ENCODE measurements around the gene TBC1D4.
"Not testable (repeated sequence)": the region's sequence is repeated elsewhere in the genome, so short reads cannot be mapped to it uniquely, and the experiment has no call there.

The TBC1D4 gene

DNA sequence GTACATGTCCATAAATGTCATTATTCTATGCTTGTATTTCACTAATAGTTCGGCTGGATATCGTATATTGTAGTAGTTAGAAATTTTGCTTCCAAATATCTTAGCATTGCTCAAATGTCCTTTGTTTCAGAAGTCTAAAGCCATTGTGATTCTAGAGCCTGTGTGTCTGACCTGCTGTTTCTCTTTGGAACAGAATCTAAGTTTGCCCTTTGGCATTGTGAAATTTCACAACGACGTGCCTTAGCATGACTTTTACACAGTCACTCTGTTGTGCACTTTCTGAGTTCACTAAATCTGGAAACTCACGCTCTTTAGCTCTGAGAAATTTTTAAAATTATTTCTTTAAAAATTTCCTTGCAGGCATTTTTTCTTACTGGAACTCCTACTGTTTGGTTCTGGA lies 152.2 kb downstream of the TBC1D4 start:
- in situ Hi-C loops (cut with MboI; ENCODE audit: low sequenced_read_pairs), result no loop called here

DNA sequence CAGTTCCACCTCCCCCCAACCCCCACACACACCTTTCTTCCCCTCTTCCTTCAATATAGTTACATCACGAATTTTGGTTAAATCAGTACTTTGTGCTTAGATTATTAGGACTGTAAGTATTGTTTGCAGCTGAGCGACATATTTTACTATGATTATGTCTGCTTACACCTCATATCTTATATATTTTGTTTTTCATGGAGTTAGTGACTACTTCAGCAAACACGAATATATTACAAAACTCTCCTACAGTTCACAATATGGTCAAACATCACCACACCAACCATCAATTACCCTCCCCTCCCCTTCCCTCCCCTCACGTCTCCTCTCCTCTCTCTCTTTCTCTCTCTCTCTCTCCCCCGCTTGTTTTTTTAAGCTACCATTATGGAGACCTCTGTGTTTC lies 152.9 kb downstream of the TBC1D4 start:
- in situ Hi-C loops (cut with MboI; ENCODE audit: low sequenced_read_pairs), result no loop called here

DNA sequence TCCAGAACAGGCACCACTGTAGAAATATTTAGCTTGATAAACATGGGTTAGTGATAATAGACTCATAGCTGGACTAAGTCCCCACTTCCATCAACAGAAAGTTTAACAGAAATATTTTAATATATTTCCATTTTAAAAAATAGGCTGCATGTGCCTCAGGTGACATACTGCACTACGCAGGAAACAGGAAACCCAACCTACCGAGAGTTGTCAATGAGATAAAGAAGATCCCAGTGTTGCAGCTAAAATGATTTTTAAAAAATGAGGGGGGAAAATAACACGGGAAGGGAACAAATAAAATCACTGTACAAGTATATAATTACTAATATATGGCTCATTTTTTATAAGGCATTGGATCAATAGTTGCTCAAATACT lies 154.8 kb downstream of the TBC1D4 start:
- in situ Hi-C loops (cut with MboI; ENCODE audit: low sequenced_read_pairs), result no loop called here

DNA sequence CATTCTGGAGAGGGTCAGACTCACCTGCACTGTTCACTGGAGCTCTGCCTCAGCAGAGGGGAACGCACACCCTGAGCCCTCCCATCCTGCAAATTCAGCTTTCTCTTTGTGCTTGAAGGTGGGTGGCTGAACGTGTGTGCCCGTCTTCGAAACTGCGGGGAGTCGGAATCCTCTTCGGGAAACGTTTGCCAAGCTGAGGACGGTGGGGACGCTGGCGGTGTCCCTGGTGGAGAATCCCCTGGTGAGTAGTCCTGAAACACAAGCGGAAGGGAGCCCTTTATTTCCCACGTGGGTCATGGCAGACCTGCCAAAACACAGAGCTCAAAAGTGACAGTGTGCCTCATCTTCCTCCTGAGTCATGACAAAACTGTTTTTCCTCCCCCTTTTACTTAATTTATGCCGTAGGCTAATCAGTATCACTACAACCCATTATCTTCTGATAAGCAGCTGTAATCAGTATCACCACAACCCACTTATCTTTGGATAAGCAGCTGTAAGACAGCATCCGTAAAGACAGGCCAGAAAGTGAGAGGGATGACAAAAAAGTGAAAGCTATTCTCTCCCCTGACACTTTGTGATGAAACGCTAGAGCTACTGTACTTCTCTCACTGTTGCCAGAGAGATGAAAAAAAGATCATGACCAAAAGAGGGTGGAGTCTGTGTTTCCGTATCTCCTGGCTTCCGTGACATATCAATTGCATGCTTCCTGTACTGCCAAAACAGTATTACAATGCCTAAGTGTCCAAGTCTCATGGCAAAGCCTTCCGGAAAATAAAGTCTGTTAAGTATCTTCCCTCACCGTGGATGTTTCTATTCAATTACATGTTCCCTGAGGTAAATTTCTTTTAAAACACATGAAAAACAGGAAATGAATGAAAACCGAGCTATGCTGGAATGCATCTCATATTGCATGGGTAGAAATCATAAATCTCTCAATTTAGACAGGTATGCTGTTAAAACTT lies 155.5 kb downstream of the TBC1D4 start:
- in situ Hi-C loops (cut with MboI; ENCODE audit: low sequenced_read_pairs), result no loop called here

DNA sequence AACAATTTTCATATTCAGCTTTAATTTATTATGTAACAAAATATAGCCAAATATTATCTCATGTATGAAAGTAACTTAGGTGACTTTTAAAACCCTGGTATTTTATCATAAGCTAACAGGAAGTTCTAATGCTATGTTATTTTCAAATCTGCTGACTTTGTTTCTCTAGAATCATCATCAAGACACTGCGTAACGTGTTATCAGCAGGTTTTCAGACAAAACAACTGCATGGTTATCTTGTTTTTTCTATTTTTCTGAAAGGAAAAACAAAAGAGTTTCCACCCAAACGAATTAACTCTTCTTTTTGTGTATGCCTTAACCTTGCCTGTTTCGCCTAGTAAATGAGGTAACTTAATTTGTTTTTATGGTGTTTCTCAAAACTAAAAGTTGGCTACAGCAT lies 156.3 kb downstream of the TBC1D4 start:
- in situ Hi-C loops (cut with MboI; ENCODE audit: low sequenced_read_pairs), result no loop called here

DNA sequence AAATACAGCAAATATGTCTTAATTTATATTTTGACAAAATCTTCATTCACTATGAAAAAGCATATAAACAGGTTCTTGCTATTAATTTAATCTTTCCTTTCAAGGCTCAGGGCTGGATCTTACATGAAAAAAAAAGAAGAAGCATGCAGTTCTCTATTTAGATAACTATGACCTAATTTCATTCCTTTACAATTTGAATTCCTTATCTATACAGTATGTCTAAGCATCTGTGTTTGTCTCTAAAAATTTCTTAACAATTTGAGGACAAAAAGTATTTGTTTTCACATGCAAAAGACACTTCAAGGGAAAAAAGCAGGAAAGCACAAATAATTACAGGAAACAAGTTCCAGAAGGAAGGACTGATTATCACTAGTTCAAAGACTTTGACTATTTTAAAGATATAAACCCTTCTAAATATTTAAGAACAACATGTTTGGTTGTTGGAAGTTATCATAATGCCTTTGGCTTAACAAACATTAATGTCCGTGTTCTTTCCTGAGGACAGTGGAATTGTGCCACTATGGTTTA lies 157.5 kb downstream of the TBC1D4 start:
- in situ Hi-C loops (cut with MboI; ENCODE audit: low sequenced_read_pairs), result no loop called here

DNA sequence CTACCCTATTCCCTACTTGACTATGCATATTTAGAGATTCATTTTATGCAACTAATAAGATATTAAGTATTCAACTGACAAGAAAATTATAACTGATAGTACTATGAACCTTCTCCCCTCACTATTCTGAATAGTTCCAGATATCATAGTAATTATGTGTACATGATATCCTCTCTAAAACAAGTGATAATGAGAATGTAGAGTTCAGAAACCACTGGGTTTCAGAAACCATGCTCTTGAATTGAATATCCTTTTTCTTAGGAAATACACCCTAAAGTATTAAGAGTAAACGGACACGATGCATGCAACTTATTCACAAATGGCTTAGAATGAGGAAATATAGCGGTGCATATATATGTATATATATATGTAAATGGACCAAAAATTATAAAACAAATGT lies 160.9 kb downstream of the TBC1D4 start:
- in situ Hi-C loops (cut with MboI; ENCODE audit: low sequenced_read_pairs), result no loop called here

DNA sequence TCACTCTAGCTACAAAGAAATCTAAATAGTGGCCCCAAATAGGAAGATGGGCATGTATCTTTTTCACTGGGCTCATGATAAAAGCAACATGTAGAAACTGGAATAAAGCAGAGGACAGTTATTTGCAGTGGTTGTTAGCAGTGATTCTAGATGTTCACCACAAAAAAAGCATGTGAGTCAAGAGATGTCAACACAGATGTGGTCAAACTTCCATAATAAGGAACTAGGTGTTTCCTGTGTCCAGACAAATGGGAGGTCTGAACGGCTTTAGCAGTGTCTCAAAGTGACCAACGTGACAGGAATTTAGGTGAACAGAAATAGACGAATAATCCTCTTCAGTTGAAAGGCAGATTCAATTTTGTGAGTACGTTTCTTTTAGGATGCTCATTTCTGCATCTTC lies 162.7 kb downstream of the TBC1D4 start:
- in situ Hi-C loops (cut with MboI; ENCODE audit: low sequenced_read_pairs), result no loop called here

DNA sequence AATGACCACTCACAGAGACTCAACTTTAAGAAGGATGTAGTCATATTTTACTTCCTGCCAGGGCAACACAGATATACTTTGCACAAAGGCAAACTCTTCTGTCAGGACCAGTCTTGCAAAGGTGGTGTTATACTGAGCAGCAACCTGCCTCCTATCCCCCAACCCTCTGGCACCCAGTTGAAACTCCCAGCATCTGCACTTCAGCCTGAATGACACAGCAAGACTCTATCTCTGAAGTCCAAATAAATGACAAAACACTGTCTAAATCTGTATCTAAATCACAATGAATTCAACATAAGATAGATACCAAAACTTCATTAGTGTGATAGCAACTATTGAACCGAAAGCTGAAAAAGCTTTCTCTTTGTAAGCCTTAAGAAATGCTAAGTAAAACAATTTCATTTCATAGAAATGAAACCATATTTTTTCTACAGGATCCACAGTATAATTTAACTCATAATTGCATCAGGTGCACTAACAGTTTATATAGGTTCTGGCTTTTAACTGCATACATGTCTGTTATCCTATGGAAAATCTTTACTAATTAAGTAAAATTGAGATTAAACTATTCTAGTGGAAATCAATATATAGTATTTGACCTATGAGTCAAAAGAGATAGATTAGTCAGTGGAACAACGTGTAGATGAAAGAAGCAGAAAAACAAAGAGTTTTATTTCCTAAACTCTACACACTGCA lies 163.7 kb downstream of the TBC1D4 start:
- in situ Hi-C loops (cut with MboI; ENCODE audit: low sequenced_read_pairs), result no loop called here

DNA sequence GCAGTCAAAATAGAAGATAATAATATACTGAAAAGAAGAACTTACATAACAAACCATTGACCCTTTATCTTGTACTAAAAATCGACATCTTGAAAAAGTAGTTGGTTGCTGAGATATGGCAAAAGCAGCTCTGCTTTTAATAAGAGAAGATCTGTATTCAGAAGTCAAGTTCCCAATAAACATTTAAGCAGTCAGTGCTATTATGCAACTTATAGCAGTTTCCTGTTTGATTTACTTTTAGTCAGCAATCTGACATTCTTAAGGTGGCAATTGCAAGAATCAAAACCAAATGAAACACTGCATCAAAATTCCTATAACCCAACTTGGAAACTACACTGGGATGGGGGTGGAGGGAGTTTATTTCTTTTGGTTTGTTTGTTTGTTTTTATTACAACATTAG lies 165.5 kb downstream of the TBC1D4 start:
- in situ Hi-C loops (cut with MboI; ENCODE audit: low sequenced_read_pairs), result no loop called here

DNA sequence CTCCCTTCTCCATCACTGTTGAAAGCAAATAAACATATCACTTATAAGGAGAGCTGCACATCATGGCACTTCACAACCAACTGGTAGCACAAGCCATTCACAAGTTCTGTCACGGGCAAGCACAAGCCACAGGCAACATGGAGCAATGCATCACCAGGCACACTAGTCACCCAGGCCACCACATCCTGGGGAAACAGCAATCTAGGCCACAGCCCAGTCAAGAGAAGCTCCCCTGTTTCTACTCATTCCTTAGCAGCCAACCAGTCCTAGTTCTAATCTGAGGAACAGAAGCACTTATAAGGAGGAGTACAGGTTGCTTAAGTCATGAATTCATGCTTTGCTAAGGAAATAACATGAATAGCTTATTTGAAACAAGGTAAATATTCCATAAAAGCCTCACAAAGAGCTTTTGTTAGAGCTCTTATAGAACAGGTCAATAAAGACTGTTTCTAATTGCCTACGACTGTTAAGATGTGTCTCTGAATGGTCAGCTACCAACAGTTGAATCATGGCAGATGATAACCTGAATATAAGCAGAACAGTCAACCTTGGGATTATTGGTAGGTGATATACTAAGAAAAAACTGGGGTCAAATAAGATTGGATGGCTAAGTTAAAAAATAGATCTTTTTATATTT lies 169.0 kb downstream of the TBC1D4 start:
- in situ Hi-C loops (cut with MboI; ENCODE audit: low sequenced_read_pairs), result no loop called here

DNA sequence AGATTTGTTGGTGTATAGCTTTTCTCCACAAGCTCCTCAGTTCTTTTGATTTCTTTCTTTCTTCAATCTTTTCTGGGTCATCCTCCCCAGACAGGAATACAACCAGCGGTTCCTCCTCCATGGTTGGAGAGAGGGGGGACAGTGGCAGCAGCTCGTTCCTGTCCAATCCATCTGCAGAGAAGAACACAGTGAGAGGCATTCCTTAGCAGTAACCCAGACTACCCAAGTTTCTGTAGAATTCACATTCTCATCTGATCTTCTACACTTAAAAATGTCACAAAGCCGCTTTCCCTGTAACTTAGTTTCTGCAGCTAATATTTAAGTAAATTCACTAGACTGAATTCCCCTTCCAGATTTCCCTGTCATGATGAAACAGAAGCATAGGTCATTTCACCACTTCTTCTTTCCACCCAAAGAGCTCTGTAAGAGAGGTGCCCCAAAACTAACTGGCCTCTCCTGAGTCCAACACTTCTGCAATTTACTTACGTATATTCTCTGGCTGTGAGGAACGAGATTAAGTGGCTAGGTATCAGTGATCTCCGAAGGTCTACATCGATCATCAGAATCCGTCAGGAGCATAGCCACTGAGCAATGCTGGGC lies 171.9 kb downstream of the TBC1D4 start:
- in situ Hi-C loops (cut with MboI; ENCODE audit: low sequenced_read_pairs), result no loop called here

DNA sequence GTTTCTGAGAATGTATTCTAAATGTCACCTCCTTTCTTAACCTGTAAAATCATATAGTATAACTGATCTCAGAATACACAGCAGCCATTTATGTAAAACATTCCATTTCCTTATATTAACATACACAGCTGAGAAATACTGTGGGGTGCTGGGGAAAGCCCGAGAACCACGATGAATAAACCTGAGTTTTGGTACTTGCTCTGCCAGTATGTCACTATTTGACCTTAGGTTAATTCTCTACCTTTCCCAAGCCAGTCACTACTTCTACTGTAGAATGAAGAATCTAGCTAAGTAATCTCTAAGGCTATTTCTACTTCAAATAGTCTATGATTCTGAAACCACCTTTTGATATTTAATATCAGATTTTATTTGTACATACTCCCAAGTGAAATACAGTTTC lies 173.7 kb downstream of the TBC1D4 start:
- in situ Hi-C loops (cut with MboI; ENCODE audit: low sequenced_read_pairs), result no loop called here

DNA sequence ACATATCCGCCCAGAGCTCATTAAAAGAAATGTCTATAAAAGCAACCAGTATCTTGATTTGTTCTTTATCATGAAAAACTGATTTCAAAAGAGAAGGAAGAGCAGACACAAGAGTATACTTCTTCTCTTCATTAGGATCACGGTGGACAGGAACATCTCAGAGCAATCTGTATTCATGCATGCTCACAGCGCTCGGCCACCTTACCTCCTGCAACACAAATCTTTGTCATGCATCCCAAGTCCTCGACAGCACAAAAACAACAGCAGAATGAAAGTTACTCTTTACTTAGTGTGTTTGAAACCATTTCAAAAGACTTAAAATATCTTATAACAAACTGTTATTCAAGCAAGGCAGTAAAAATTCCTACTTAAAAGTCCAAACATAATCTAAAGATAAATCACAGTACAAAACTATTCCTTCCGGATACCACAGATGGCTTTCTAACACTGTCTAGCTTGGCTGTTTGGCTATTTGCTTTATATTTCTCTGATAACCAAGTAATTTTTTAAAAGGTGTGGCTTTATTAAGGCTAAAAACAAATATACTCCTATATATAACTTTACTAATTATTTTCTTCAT lies 174.5 kb downstream of the TBC1D4 start:
- in situ Hi-C loops (cut with MboI; ENCODE audit: low sequenced_read_pairs), result no loop called here

DNA sequence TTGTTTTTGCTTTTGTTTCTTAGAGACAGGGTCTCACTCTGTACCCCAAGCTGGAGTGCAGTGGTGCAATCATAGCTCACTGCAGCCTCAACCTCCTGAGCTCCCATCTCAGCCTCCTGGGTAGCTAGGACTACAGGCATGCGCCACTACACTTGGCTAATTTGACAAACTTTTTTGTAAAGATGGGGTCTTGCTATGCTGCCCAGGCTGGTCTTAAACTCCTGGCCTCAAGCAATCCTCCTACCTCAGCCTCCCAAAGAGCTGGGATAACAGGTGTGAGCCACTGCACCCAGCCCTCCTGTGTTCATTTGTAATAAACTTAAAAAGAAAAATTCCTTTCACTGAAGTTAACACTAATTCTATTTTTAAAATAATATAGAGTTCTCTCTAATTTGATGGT lies 175.0 kb downstream of the TBC1D4 start:
- in situ Hi-C loops (cut with MboI; ENCODE audit: low sequenced_read_pairs), result not testable (repeated sequence)

DNA sequence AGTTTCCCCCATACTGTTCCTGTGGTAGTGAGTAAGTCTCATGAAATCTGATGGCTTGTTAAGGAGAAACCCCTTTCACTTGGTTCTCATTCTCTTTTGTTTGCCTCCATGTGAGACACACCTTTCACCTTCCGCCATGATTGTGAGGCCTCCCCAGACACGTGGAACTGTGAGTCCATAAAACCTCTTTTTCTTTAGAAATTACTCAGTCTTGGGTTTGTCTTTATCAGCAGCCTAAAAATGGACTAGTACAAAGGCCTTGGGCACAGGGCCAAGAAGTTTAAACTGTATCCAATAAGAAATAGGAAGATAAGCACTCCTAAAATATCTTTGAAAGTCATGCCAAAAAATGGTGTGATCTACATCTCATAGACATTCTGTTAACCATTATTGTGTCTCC lies 176.9 kb downstream of the TBC1D4 start:
- in situ Hi-C loops (cut with MboI; ENCODE audit: low sequenced_read_pairs), result no loop called here

DNA sequence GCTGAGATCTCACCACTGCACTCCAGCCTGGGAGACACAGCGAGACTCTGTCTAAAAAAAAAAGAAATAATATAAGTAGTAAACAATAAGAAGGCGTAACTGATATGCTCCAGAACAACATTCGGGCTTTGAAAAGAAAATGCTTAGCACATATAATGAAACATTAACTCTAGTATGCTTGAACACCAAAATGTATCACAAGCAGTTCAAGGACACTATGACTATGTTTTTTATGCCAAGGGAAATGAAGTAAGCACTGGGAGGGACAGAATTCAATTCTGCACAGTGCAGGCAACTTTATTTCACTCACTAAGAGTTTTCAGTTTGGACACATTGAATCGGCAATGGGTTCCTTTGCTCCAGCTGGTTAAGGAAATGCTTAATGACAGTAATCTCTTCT lies 178.7 kb downstream of the TBC1D4 start:
- in situ Hi-C loops (cut with MboI; ENCODE audit: low sequenced_read_pairs), result no loop called here

DNA sequence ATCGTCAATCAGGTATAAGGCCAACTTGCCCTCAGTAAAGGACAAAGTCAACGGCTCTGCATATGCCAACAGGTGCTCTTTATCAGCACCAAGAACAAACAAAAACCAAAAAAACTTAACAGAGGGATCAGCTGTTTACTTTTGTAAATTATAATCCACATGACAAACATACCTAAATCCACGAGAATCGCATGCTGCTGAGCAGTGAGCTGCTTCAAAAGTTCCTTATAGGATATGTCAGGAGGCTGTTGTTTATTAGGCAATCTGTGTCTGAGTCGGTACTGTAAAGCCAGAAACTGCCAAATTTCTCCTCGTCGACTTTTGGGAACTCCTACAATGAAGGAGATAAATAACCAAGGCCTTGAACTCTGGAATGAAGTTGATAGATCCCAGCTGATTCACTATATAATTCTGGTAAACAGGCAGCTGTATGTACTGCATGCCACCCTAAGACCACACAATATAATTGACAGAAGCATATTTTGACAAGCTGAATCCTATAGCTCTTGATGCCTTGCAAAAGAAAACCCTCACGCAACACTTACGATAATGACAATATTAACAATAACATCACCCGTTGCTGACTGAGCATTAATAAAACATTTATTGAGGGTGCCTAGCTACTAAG lies 179.8 kb downstream of the TBC1D4 start:
- in situ Hi-C loops (cut with MboI; ENCODE audit: low sequenced_read_pairs), result no loop called here

DNA sequence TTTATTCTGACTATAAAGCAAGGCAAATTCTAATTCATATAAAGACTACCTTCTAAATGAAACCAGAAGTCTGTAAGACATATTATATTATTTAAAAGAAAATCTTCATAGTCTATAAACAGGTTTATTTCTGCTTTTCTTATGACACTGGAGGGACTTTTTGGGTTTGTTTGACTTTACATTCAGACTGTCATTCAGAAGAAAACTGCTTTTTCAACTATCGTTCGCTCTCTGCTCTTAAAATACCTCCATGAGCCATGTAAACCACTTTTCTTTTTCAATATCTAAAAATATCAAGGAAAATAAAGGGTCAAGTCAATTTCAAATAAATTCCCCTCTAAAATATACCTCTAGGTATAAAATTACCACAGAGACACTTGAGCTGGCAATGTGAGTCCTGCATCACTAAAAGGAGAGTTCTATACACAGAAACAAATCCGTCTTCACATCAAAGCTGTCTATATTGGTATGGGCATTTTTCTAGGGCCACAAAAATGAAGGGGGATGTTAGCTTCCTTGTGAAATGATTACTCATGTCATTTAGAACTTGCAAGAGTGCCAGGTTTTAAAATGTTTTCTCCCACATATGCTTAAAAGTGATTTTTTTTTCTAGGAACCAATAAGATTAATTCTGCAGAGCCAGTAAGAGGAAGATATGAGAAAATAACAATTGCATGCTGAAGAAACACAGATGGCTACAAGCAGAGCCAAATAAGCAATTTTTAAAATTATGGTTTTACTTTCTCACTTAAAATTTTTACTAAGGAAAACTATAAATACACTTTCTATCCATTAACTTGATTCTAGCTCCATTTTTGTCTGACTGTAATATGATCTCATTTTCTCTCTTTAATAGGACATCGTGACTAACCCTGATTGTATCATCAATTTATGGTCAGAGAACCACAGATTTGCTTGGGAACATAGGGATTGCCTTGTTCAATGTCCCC lies 181.8 kb downstream of the TBC1D4 start:
- in situ Hi-C loops (cut with MboI; ENCODE audit: low sequenced_read_pairs), result no loop called here
